WTC11 (cell line): ENCODE data around the gene MED9.

ENCODE experiments used
- ATF1 ChIP-seq: sonication (generic); formaldehyde crosslinking; IDR thresholded peaks from 2 replicates; pipeline ENCODE4 v1.8.1; 2023; ENCODE audit warnings: mild to moderate bottlenecking, moderate library complexity, missing genetic modification reagents
- TF ChIP-seq, protein P1 (sequence below): fragments of 250-450 bp; sonication (Bioruptor Pico); IDR thresholded peaks from 2 replicates; pipeline ENCODE4 v1.9.0; 2021; ENCODE audit warnings: mild to moderate bottlenecking

DNA sequence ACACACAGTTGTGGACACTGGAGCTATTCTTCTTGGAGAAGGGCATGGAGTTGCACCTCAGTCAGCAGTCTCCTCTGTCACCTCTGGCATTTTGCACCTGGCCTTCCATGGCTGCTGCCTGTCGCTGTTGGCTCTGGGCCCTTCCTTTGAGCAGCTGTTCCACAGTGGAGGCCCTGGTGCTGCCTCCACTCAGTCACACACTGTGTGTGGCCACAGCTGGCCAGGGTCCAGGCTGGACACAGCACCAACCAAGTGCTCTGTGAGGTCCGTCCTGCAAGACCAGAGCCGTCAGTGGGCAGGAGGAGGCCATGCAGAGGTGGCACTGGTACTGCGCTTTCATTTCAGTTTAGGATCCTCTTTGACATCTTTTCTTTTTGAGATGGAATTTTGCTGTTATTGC is 21.6 kb upstream of the MED9 start:
- TF ChIP-seq, protein P1, sequence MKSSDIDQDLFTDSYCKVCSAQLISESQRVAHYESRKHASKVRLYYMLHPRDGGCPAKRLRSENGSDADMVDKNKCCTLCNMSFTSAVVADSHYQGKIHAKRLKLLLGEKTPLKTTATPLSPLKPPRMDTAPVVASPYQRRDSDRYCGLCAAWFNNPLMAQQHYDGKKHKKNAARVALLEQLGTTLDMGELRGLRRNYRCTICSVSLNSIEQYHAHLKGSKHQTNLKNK (CRISPR knock-in tag) = no peak
- no peak for TF ChIP-seq ATF1 (CRISPR knock-in tag)
